IMR-90 (cell line): ENCODE results near the gene UXS1. TPM values are rescaled to one million over a fixed set of nuclear protein-coding genes. Genes with fewer than 3 reads are reported as not detected.

Experiments
- ATAC-seq: fragments of 200-7000 bp; cut with Tn5 transposase; 2 replicates; pipeline ENCODE4 v1.9.1; 2020; ENCODE audit warnings: low read depth, mild to moderate bottlenecking, moderate library complexity
- BruUV-seq: library from RNA; stranded (reverse); fragments of 400-500 nt; replicated peaks from 2 replicates; lab custom pipeline; 2021; lab: Mats Ljungman, UMichigan
- CTCF ChIA-PET: fragments of 300-600 bp; formaldehyde crosslinking; extraction: SDS; loops from one replicate; lab custom pipeline; 2021; ENCODE audit warnings: antibody characterized with exemption; lab: Yijun Ruan, JAX
- POLR2A ChIA-PET: fragments of 300-600 bp; sonication (Branson Sonifier 250); formaldehyde crosslinking; loops from one replicate; lab custom pipeline; 2022; ENCODE audit warnings: antibody characterized with exemption; ENCODE audit not compliant: unreplicated experiment; lab: Charles Lee
- DNase-seq: peaks from one replicate; pipeline ENCODE4 v3.0.0; 2013
- H2AFZ ChIP-seq: replicated peaks from 2 replicates; pipeline ENCODE3; 2013; ENCODE audit warnings: low read length, mild to moderate bottlenecking; ENCODE audit not compliant: poor library complexity
- H2AK5ac ChIP-seq: 2 replicates; pipeline ENCODE4 v1.6.1; 2013; ENCODE audit warnings: low read depth, low read length, inconsistent platforms
- H2AK9ac ChIP-seq: replicated peaks from 2 replicates; pipeline ENCODE3; 2013; ENCODE audit warnings: mild to moderate bottlenecking, low read depth, low read length, moderate library complexity; ENCODE audit not compliant: poor library complexity
- H2BK120ac ChIP-seq: 2 replicates; pipeline ENCODE4 v1.6.1; 2013; ENCODE audit warnings: low read depth, low read length, inconsistent platforms
- H2BK15ac ChIP-seq: 3 replicates; pipeline ENCODE4 v1.6.1; 2013; ENCODE audit warnings: low read depth, low read length, inconsistent platforms
- H2BK20ac ChIP-seq: 2 replicates; pipeline ENCODE4 v1.6.1; 2013; ENCODE audit warnings: low read depth, mild to moderate bottlenecking, inconsistent platforms, low read length, moderate library complexity
- H2BK5ac ChIP-seq: 2 replicates; pipeline ENCODE4 v1.6.1; 2013; ENCODE audit warnings: mild to moderate bottlenecking, low read depth, low read length, inconsistent platforms; ENCODE audit not compliant: poor library complexity, severe bottlenecking
- H3K14ac ChIP-seq: replicated peaks from 2 replicates; pipeline ENCODE4 v1.6.1; 2013; ENCODE audit warnings: low read depth, low read length, inconsistent platforms
- H3K18ac ChIP-seq: 2 replicates; pipeline ENCODE4 v1.6.1; 2013; ENCODE audit warnings: low read depth, low read length, control low read depth
- H3K23ac ChIP-seq: 2 replicates; pipeline ENCODE4 v1.6.1; 2013; ENCODE audit warnings: low read depth, low read length, inconsistent platforms
- H3K27ac ChIP-seq: 2 replicates; pipeline ENCODE4 v1.5.1; 2013; ENCODE audit warnings: mild to moderate bottlenecking, control low read depth, low read length; ENCODE audit not compliant: insufficient read depth
- H3K27me3 ChIP-seq: 2 replicates; pipeline ENCODE4 v1.6.1; 2013; ENCODE audit warnings: low read length; ENCODE audit not compliant: control insufficient read depth, insufficient read depth
- H3K36me3 ChIP-seq: 2 replicates; pipeline ENCODE4 v1.6.1; 2013; ENCODE audit warnings: low read length, mixed read lengths; ENCODE audit not compliant: control insufficient read depth, insufficient read depth
- H3K4ac ChIP-seq: 2 replicates; pipeline ENCODE4 v1.6.1; 2013; ENCODE audit warnings: low read depth, low read length, inconsistent platforms
- H3K4me1 ChIP-seq: 2 replicates; pipeline ENCODE4 v1.6.1; 2013; ENCODE audit warnings: low read length, mixed read lengths; ENCODE audit not compliant: control insufficient read depth, insufficient read depth
- H3K4me2 ChIP-seq: 2 replicates; pipeline ENCODE4 v1.6.1; 2013; ENCODE audit warnings: low read depth, mild to moderate bottlenecking, control low read depth, low read length, moderate library complexity
- H3K4me3 ChIP-seq: 2 replicates; pipeline ENCODE4 v1.5.1; 2013; ENCODE audit warnings: low read depth, mild to moderate bottlenecking, control low read depth, low read length, moderate library complexity; ENCODE audit not compliant: insufficient read depth
- H3K56ac ChIP-seq: 2 replicates; pipeline ENCODE4 v1.6.1; 2013; ENCODE audit warnings: low read length, inconsistent platforms; ENCODE audit not compliant: insufficient read depth; ENCODE audit errors: extremely low read depth
- H3K79me1 ChIP-seq, 2 experiments: 2 replicates each; pipeline ENCODE4 v1.6.1; 2013; ENCODE audit warnings: low read length in 2 of 2, inconsistent platforms in 1 of 2, low read depth in 1 of 2
- H3K9ac ChIP-seq: 2 replicates; pipeline ENCODE4 v1.6.1; 2013; ENCODE audit warnings: low read depth, low read length, control low read depth
- H3K9me1 ChIP-seq: 2 replicates; pipeline ENCODE4 v1.6.1; 2013; ENCODE audit warnings: low read length, inconsistent platforms; ENCODE audit not compliant: insufficient read depth
- H3K9me3 ChIP-seq: 2 replicates; pipeline ENCODE4 v1.6.1; 2013; ENCODE audit warnings: low read length; ENCODE audit not compliant: control insufficient read depth, insufficient read depth
- H4K20me1 ChIP-seq: 2 replicates; pipeline ENCODE4 v1.6.1; 2013; ENCODE audit warnings: low read length, inconsistent platforms; ENCODE audit not compliant: insufficient read depth
- H4K5ac ChIP-seq: 2 replicates; pipeline ENCODE4 v1.6.1; 2013; ENCODE audit warnings: mild to moderate bottlenecking, low read depth, low read length, control low read depth
- H4K8ac ChIP-seq, 2 experiments: 2 replicates each; pipeline ENCODE4 v1.6.1; 2013; ENCODE audit warnings: low read depth in 2 of 2, low read length in 2 of 2, control low read depth in 1 of 2, inconsistent platforms in 1 of 2
- H4K91ac ChIP-seq: 2 replicates; pipeline ENCODE4 v1.6.1; 2013; ENCODE audit warnings: low read depth, low read length, inconsistent platforms; ENCODE audit not compliant: insufficient read depth
- CHD1 ChIP-seq: IDR thresholded peaks from 2 replicates; pipeline ENCODE4 v1.6.1; 2012; ENCODE audit warnings: low read depth, low read length, improper control_type of control experiment
- MAFK ChIP-seq: IDR thresholded peaks from 2 replicates; pipeline ENCODE4 v1.6.1; 2012; ENCODE audit warnings: low read depth, low read length, improper control_type of control experiment
- MAZ ChIP-seq: IDR thresholded peaks from 2 replicates; pipeline ENCODE4 v1.6.1; 2012; ENCODE audit warnings: low read depth, mild to moderate bottlenecking, low read length, improper control_type of control experiment, moderate library complexity, borderline replicate concordance
- MXI1 ChIP-seq: IDR thresholded peaks from 2 replicates; pipeline ENCODE4 v1.6.1; 2012; ENCODE audit warnings: low read depth, mild to moderate bottlenecking, low read length, moderate library complexity, borderline replicate concordance
- POLR2A ChIP-seq: IDR thresholded peaks from 2 replicates; pipeline ENCODE4 v1.6.1; 2012; ENCODE audit warnings: mild to moderate bottlenecking, low read depth, low read length
- RAD21 ChIP-seq: IDR thresholded peaks from 2 replicates; pipeline ENCODE4 v1.6.1; 2012; ENCODE audit warnings: low read length, improper control_type of control experiment
- RFX5 ChIP-seq: IDR thresholded peaks from 2 replicates; pipeline ENCODE4 v1.8.0; 2012; ENCODE audit warnings: low read depth, mild to moderate bottlenecking, low read length, moderate library complexity
- SMC3 ChIP-seq: fragments of 150-350 bp; IDR thresholded peaks from 2 replicates; pipeline ENCODE4 v1.6.1; 2016; ENCODE audit warnings: low read depth, mild to moderate bottlenecking, antibody characterized with exemption, low read length, moderate library complexity
- WGBS, 2 experiments: methylation state at CpG; one replicate each; pipeline versions ENCODE4 v1.1.5 to v1.1.7; 2013; ENCODE audit warnings: missing lambda C conversion rate in 2 of 2; ENCODE audit not compliant: insufficient read length in 1 of 2; ENCODE audit errors: extremely low coverage in 2 of 2; 5-methylcytosine and 5-hydroxymethylcytosine counted together
- dilution Hi-C: fragments of 300-500 bp; cut with HindIII; formaldehyde crosslinking; loops from one replicate; pipeline ENCODE4 v1.14.3; 2018; ENCODE audit warnings: low sequenced_read_pairs; ENCODE audit not compliant: unreplicated experiment
- in situ Hi-C: fragments of 300-500 bp; cut with MboI; formaldehyde crosslinking; loops from 3 replicates; pipeline ENCODE4 v1.14.3; 2019; ENCODE audit warnings: low sequenced_read_pairs, inconsistent platforms, mixed read lengths
- intact Hi-C: fragments of 100-400 bp; cut with micrococcal nuclease; formaldehyde crosslinking; loops from 2 replicates; pipeline ENCODE4 v1.10.0; 2022
- polyA plus RNA-seq, 3 experiments: library from polyadenylated mRNA; depleted of rRNA; stranded (reverse); fragments of >200 nt; gene quantifications; 2 replicates each; pipeline ENCODE4 v1.2.3, GENCODE V29; 2012; ENCODE audit warnings: low replicate concordance in 1 of 3
- total RNA-seq: library from RNA; depleted of rRNA; stranded (reverse); fragments of >200 nt; gene quantifications from 2 replicates; pipeline ENCODE4 v1.2.3, GENCODE V29; 2012

The UXS1 gene
- total and polyA plus RNA-seq, 2 of the 4 experiments (the other 2 are of a cell fraction) = 33.7 to 54.3 TPM

DNA sequence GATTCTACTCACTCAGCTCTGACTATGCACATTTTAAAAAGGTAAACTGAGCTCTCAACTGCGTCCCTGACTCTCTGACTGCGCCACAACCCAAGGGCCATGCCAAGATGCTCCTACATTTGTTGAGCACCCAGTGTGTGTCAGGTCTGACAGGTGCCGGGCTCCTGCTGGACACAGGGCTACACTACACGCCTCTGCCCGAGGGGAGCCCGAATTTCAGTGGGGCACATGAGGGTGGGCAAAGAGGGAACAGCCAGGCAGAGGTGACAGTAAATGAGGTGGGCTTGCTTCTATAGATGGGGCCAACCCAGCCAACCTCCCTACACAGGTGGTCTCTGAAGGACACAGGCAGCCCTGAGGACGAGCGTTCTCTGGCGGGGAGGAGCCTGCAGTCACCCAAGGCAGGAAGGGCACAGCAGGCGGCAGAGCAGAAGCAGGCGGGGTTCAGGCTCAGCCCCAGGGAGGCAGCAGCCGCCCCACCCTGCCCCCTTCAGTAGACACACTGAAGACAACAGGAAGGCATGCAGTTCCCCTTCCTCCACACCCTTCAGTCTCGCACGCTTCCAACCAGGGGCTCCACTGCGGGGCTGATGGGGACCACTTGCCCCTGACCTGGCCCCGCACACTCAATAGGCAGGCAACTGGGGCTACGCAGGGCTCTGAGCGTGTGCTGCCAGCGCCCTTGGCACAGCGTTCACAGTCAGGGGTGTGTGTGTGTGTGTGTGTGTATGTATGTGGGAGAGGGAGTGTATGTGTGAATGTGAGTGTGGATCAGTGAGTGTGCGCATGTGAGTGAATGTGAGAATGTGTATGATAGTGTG, 98.4 kb downstream of the UXS1 start:
- Histone ChIP-seq H3K18ac (no peak overlapping the region), H3K23ac (no peak overlapping the region), H2BK20ac (no peak overlapping the region), H4K20me1 (no peaks in the 10 kb centered on the region), H3K9me3 (no peaks in the 10 kb centered on the region), H2BK15ac (no peak overlapping the region), H4K8ac (no peak overlapping the region), H2BK5ac (no peak overlapping the region), H3K4me3 (no peak overlapping the region), H3K4ac (no peak overlapping the region), H2AK5ac (no peak overlapping the region), H2AK9ac (no peak overlapping the region), H4K91ac (no peak overlapping the region), H4K5ac (no peak overlapping the region), H3K79me1 (no peaks in the 10 kb centered on the region), H2AFZ (no peak overlapping the region), H3K56ac (no peak overlapping the region), H3K9me1 (no peaks in the 10 kb centered on the region), H2BK120ac (no peak overlapping the region), H3K27me3 (no peaks in the 10 kb centered on the region), H3K27ac (no peak overlapping the region), H3K14ac (no peak overlapping the region), H3K9ac (no peak overlapping the region), H3K36me3 (peaks cover 20% of the 10 kb centered on the region), H3K4me2 (no peak overlapping the region), H3K4me1 (no peaks in the 10 kb centered on the region)
- DNase-seq (no peak), ATAC-seq (no peak)
- no peak for TF ChIP-seq RAD21
- TF ChIP-seq POLR2A = no peak
- TF ChIP-seq MAFK = no peak
- no peak for TF ChIP-seq SMC3
- no peak for TF ChIP-seq MXI1
- no peak for TF ChIP-seq MAZ
- TF ChIP-seq CHD1 = no peak
- TF ChIP-seq RFX5 = no peak
- ChIA-PET CTCF (no interaction called here), POLR2A (no interaction called here)
- WGBS, 2 experiments = 100% methylated on average over 1 to 3 of the region's 21 CpGs
- intact Hi-C loops = no loop called here
- in situ Hi-C loops = no loop called here
- BruUV-seq = no TSS peak
- dilution Hi-C loops = no loop called here
